ENCODE data around the gene ZNF81.

DNA sequence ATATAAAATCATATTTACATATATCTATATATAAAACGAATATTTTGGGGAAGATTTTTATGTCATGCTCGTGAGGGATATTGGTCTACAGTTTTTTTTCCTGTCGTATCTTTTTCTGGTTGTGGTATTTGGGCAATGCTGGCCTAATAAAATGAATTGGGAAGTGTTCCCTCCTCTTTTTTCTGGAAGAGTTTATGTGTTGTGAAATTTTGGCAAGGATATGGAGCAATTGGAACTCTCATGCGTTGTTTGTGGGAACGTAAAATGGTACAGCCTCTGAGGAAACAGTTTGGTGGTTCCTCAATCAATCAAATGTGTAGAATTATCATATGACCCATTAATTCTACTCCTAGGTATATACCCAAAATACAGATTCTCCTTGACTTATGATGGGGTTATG lies 97.2 kb downstream of the ZNF81 start:
- TF ChIP-seq, protein P1, sequence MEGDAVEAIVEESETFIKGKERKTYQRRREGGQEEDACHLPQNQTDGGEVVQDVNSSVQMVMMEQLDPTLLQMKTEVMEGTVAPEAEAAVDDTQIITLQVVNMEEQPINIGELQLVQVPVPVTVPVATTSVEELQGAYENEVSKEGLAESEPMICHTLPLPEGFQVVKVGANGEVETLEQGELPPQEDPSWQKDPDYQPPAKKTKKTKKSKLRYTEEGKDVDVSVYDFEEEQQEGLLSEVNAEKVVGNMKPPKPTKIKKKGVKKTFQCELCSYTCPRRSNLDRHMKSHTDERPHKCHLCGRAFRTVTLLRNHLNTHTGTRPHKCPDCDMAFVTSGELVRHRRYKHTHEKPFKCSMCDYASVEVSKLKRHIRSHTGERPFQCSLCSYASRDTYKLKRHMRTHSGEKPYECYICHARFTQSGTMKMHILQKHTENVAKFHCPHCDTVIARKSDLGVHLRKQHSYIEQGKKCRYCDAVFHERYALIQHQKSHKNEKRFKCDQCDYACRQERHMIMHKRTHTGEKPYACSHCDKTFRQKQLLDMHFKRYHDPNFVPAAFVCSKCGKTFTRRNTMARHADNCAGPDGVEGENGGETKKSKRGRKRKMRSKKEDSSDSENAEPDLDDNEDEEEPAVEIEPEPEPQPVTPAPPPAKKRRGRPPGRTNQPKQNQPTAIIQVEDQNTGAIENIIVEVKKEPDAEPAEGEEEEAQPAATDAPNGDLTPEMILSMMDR (IDR thresholded peaks at IDR 0.05; ENCODE audit: low read depth, low read length) = no peak
- TF ChIP-seq EZH2phosphoT487 (IDR thresholded peaks at IDR 0.05; ENCODE audit: low read depth) = no peak

Measured in OCI-LY3 (cell line).